C4-2B (cell line): ENCODE results near the gene SHISAL2A.

ENCODE experiments used
- H3K27ac ChIP-seq: fragments of 450-650 bp; 2 replicates; pipeline ENCODE4 v1.5.1; 2017
- CTCF ChIP-seq: fragments of 450-650 bp; conservative IDR thresholded peaks from 2 replicates; pipeline ENCODE4 v1.5.1; 2017; ENCODE audit warnings: mild to moderate bottlenecking
- ZFX ChIP-seq: fragments of 450-650 bp; IDR thresholded peaks from 2 replicates; pipeline ENCODE4 v1.6.1; 2017

SHISAL2A gene

DNA sequence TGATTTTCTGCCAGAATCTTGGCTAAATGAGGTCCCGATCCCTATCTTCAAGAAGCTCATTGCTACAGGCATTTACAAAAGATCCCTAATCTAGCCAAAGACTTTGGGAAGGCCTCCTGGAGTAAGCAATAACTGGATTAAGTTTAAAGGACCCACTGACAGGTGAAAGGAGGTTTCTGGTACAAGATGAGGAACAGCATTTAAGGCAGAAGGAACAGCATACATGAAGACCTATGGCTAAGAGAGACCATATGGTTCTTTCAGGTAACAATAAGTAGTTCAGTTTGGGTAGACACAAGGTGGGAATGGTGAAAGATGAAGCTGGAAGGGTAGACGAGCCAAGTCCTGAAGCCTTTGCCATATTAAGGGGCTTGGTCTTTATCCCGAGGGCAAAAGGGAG is 27.8 kb downstream of the SHISAL2A start:
- TF ChIP-seq ZFX (no peak), CTCF (no peak)
- no peak overlapping the region for H3K27ac ChIP-seq

DNA sequence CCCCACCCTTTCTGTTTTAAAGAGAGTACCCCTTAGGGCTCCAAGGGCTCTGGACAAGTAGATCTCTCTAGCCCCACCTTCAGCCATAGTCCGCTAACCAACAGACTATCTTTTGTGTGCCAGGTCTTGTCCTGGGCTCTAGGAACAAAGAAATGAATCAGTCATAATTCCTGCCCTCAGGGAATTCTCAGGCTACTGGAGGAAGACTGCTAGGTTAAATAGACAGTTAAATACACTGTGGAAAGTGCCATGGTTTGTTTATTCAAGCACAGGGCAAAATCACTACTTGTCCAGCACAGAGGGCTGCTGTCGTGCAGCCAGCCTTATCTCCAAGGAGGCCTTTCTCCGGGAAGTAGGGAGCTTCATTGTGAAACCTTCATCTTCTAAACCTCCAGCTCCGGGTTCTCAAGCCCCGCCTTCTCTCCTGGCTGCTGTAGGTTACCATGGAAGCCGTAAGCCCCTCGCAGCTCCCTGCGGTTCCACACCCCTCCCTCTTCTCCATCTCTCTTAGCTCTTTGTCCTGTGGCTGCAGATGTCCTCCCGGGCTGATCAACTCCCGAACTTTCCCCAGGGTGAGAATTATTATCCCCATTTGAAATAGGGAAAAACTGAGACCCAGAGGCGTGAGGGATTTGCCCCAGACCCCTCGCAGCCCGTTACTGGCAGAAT is 29.8 kb downstream of the SHISAL2A start:
- H3K27ac ChIP-seq = peak overlapping the region; percentile 61
- no peak for TF ChIP-seq CTCF
- TF ChIP-seq ZFX = no peak

GRCh38 chr1:52663716-52664115 is 30.7 kb downstream of the SHISAL2A start:
- TF ChIP-seq ZFX = no peak
- H3K27ac ChIP-seq = peak overlapping the region; percentile 61

DNA sequence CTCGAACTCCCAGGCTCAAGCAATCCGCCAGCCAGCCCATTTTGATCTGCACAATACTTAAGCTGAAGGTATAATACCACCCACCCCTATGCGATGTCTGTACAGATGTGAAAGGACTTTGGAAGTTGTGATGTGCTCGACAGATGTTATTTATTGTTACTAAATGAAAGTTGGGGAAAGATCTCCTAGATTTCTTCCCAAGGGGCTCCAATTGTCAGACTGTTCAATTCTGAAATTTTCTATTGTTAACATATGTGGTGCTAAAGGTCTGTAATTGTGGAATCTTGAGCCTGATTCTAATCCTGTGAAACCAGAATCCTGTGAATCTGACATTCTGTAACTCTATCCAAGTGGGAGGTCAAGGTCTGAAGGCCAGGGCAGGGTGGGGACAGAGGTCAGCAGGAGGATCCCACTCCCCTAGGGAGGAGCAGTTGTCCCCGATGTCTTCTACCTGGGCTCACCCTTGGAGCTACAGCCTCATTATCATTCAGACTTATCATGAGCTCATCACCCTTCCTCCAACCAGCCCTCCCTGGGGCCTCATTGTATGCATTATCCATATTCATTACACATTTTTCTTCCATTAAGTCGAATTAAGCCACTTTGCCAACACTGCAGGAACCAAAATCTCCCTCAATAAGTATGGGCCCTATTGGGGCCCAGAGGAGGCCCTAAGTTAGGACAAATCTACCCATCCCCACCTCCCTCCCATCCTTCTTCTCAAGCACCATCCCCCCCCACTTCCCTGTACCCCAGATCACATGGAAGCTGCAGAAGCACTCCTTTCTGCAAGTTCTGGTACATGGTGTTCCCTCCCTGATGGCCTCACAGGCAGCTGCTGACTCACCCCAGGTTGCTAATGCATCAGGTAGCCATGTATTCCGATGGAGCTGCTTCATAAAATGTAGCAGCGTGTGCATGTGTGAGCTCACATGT is 32.3 kb downstream of the SHISAL2A start:
- H3K27ac ChIP-seq = no peak overlapping the region
- TF ChIP-seq CTCF (no peak), ZFX (no peak)

GRCh38 chr1:52667290-52667689 is 34.3 kb downstream of the SHISAL2A start:
- TF ChIP-seq ZFX (no peak), CTCF (no peak)
- no peak overlapping the region for H3K27ac ChIP-seq

- no peak for TF ChIP-seq ZFX
- TF ChIP-seq CTCF = no peak
- no peak overlapping the region for H3K27ac ChIP-seq
Observed at GRCh38 chr1:52667984-52668383, 35.0 kb downstream of the SHISAL2A start.

DNA sequence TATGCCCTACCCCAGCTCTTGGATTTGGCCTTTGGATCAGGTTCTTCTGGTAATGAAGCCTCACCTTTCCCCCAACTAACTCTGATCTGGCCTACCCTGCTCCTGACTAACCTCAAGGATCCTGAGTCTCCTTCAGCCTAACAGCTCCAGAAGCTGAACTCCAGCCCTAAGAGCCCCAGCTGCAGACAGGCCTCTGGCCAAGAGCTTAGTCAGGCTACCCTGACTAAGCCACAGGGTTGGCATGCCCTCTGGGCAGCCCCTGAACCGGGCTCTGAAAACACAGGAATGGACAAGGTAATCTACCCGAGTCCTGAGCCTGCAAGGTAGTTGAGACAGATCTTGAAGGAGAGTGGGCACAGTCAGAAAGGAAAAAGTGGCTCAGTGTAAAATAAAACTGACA is 35.7 kb downstream of the SHISAL2A start:
- TF ChIP-seq ZFX (no peak), CTCF (no peak)
- no peak overlapping the region for H3K27ac ChIP-seq
